HEK293 (cell line): ENCODE measurements around the gene CCM2.

ENCODE experiments used
- ATF2 ChIP-seq: fragments of 450-650 bp; formaldehyde crosslinking; IDR thresholded peaks from 2 replicates; pipeline ENCODE4 v1.5.1; 2016; ENCODE audit warnings: missing biosample characterization, missing genetic modification characterization, low read depth
- BCL11A ChIP-seq: fragments of 450-650 bp; formaldehyde crosslinking; IDR thresholded peaks from 2 replicates; pipeline ENCODE4 v1.5.1; 2016; ENCODE audit warnings: low read depth, missing biosample characterization, missing genetic modification characterization
- BCL11B ChIP-seq: fragments of 450-650 bp; formaldehyde crosslinking; IDR thresholded peaks from 2 replicates; pipeline ENCODE4 v1.5.1; 2016; ENCODE audit warnings: low read depth, missing biosample characterization, missing genetic modification characterization
- BCL6B ChIP-seq: fragments of 450-650 bp; formaldehyde crosslinking; IDR thresholded peaks from 2 replicates; pipeline ENCODE4 v1.5.1; 2017; ENCODE audit warnings: missing biosample characterization, missing genetic modification characterization
- CTCF ChIP-seq: fragments of 450-650 bp; formaldehyde crosslinking; IDR thresholded peaks from 2 replicates; pipeline ENCODE4 v1.5.1; 2016; ENCODE audit warnings: missing biosample characterization, missing genetic modification characterization
- PBX3 ChIP-seq: sonication (generic); formaldehyde crosslinking; IDR thresholded peaks from 2 replicates; pipeline ENCODE4 v1.8.1; 2022; ENCODE audit warnings: mild to moderate bottlenecking, moderate library complexity, missing genetic modification reagents
- PRDM1 ChIP-seq: fragments of 450-650 bp; formaldehyde crosslinking; IDR thresholded peaks from 2 replicates; pipeline ENCODE4; 2016; ENCODE audit warnings: missing biosample characterization, missing genetic modification characterization
- RBAK ChIP-seq: fragments of 450-650 bp; formaldehyde crosslinking; IDR thresholded peaks from 2 replicates; pipeline ENCODE4 v1.5.1; 2016; ENCODE audit warnings: missing biosample characterization, missing genetic modification characterization
- TRIM28 ChIP-seq: IDR thresholded peaks from 2 replicates; pipeline ENCODE4 v1.6.1; 2011; ENCODE audit warnings: low read length, control low read depth, borderline replicate concordance
- ZBTB26 ChIP-seq: fragments of 450-650 bp; formaldehyde crosslinking; optimal IDR thresholded peaks from 2 replicates; pipeline ENCODE3; 2016; ENCODE audit warnings: missing biosample characterization, mild to moderate bottlenecking, missing genetic modification characterization
- ZBTB48 ChIP-seq: fragments of 450-650 bp; formaldehyde crosslinking; IDR thresholded peaks from 2 replicates; pipeline ENCODE4 v1.5.1; 2016; ENCODE audit warnings: missing biosample characterization, missing genetic modification characterization
- ZBTB49 ChIP-seq: fragments of 450-650 bp; formaldehyde crosslinking; IDR thresholded peaks from 2 replicates; pipeline ENCODE4 v1.5.1; 2016; ENCODE audit warnings: missing biosample characterization, missing genetic modification characterization, low read depth
- ZNF140 ChIP-seq: fragments of 450-650 bp; formaldehyde crosslinking; IDR thresholded peaks from 2 replicates; pipeline ENCODE4 v1.5.1; 2016; ENCODE audit warnings: missing biosample characterization, missing genetic modification characterization
- ZNF18 ChIP-seq: fragments of 450-650 bp; formaldehyde crosslinking; IDR thresholded peaks from 2 replicates; pipeline ENCODE4 v1.5.1; 2016; ENCODE audit warnings: missing biosample characterization, missing genetic modification characterization
- ZNF214 ChIP-seq: fragments of 450-650 bp; formaldehyde crosslinking; IDR thresholded peaks from 2 replicates; pipeline ENCODE4 v1.5.1; 2017; ENCODE audit warnings: missing biosample characterization, mild to moderate bottlenecking, missing genetic modification characterization, borderline replicate concordance
- ZNF26 ChIP-seq: fragments of 450-650 bp; formaldehyde crosslinking; IDR thresholded peaks from 2 replicates; pipeline ENCODE4 v1.5.1; 2016; ENCODE audit warnings: missing biosample characterization, missing genetic modification characterization
- ZNF311 ChIP-seq: fragments of 450-650 bp; formaldehyde crosslinking; IDR thresholded peaks from 2 replicates; pipeline ENCODE4 v1.5.1; 2017; ENCODE audit warnings: missing biosample characterization, missing genetic modification characterization, borderline replicate concordance
- ZNF350 ChIP-seq: fragments of 450-650 bp; formaldehyde crosslinking; IDR thresholded peaks from 2 replicates; pipeline ENCODE4 v1.5.0; 2017; ENCODE audit warnings: missing biosample characterization, mild to moderate bottlenecking, missing genetic modification characterization
- ZNF366 ChIP-seq: fragments of 450-650 bp; formaldehyde crosslinking; conservative IDR thresholded peaks from 2 replicates; pipeline ENCODE4 v1.5.1; 2016; ENCODE audit warnings: missing biosample characterization, missing genetic modification characterization
- ZNF37A ChIP-seq: fragments of 450-650 bp; IDR thresholded peaks from 2 replicates; pipeline ENCODE4 v1.5.1; 2018; ENCODE audit warnings: missing biosample characterization, missing genetic modification characterization
- ZNF391 ChIP-seq: fragments of 450-650 bp; formaldehyde crosslinking; IDR thresholded peaks from 2 replicates; pipeline ENCODE4 v1.5.1; 2016; ENCODE audit warnings: low read depth, missing biosample characterization, missing genetic modification characterization, borderline replicate concordance
- ZNF423 ChIP-seq: fragments of 450-650 bp; formaldehyde crosslinking; IDR thresholded peaks from 2 replicates; pipeline ENCODE4 v1.5.1; 2016; ENCODE audit warnings: missing biosample characterization, missing genetic modification characterization
- ZNF473 ChIP-seq: fragments of 450-650 bp; formaldehyde crosslinking; IDR thresholded peaks from 2 replicates; pipeline ENCODE4 v1.5.1; 2017; ENCODE audit warnings: missing biosample characterization, missing genetic modification characterization
- ZNF529 ChIP-seq: fragments of 450-650 bp; formaldehyde crosslinking; IDR thresholded peaks from 2 replicates; pipeline ENCODE4 v1.5.1; 2017; ENCODE audit warnings: missing genetic modification characterization, missing biosample characterization; ENCODE audit not compliant: insufficient replicate concordance
- ZNF571 ChIP-seq: fragments of 450-650 bp; formaldehyde crosslinking; IDR thresholded peaks from 2 replicates; pipeline ENCODE4 v1.5.0; 2017; ENCODE audit warnings: missing biosample characterization, missing genetic modification characterization
- ZNF76 ChIP-seq: fragments of 450-650 bp; formaldehyde crosslinking; IDR thresholded peaks from 2 replicates; pipeline ENCODE4; 2016; ENCODE audit warnings: low read depth, missing biosample characterization, missing genetic modification characterization, borderline replicate concordance
- ZNF768 ChIP-seq: fragments of 450-650 bp; formaldehyde crosslinking; IDR thresholded peaks from 2 replicates; pipeline ENCODE4 v1.5.1; 2018; ENCODE audit warnings: missing biosample characterization, mild to moderate bottlenecking, missing genetic modification characterization
- ZSCAN30 ChIP-seq: fragments of 450-650 bp; IDR thresholded peaks from 2 replicates; pipeline ENCODE4 v1.5.1; 2018; ENCODE audit warnings: missing biosample characterization, mild to moderate bottlenecking, missing genetic modification characterization, moderate library complexity

CCM2 gene

GRCh38 chr7:45001138-45001694, 1.2 kb downstream of the CCM2 start (continued):
- TF ChIP-seq ZNF214 (no peak), BCL11A (tag by site-specific recombination) (no peak), ZSCAN30 (no peak), ZNF140 (tag by site-specific recombination) (no peak), ZNF529 (tag by site-specific recombination) (no peak), BCL11B (tag by site-specific recombination) (no peak), ZBTB48 (tag by site-specific recombination) (no peak), ZBTB49 (no peak), ZNF350 (tag by site-specific recombination) (no peak), ZNF571 (no peak), ZNF423 (tag by site-specific recombination) (no peak), ZNF768 (tag by site-specific recombination) (no peak), ZNF391 (tag by site-specific recombination) (no peak), ZNF311 (no peak), PBX3 (CRISPR knock-in tag) (no peak), ZNF366 (tag by site-specific recombination) (no peak; the same call in 1 of the 2 replicates), ZNF37A (tag by site-specific recombination) (no peak), ATF2 (peak; percentile 89), ZNF26 (tag by site-specific recombination) (no peak), ZBTB26 (peak; percentile 28), ZNF18 (tag by site-specific recombination) (no peak), CTCF (tag by site-specific recombination) (no peak), RBAK (tag by site-specific recombination) (no peak), BCL6B (tag by site-specific recombination) (no peak), ZNF76 (peak; percentile 85), TRIM28 (no peak), ZNF473 (tag by site-specific recombination) (no peak), PRDM1 (peak; percentile 36; the same call in 1 of the 2 replicates)
